Choroid plexus epithelial cell (primary cell): ENCODE data around the gene KRTAP4-11.
A peak's percentile ranks its signal among the peaks of the same experiment; 100 is the strongest.
"Not testable (repeated sequence)": the region's sequence is repeated elsewhere in the genome, so short reads cannot be mapped to it uniquely, and the experiment has no call there.

Experiments used
- DNase-seq: peaks from one replicate; pipeline ENCODE4 v3.0.0-alpha.2; 2010; ENCODE audit warnings: low read depth
- H3K4me3 ChIP-seq: 2 replicates; pipeline ENCODE4 v1.5.1; 2011; ENCODE audit warnings: low read depth, mild to moderate bottlenecking, control low read depth, low read length, moderate library complexity
- TF ChIP-seq, protein P1 (sequence below): conservative IDR thresholded peaks from 2 replicates; pipeline ENCODE4 v1.5.1; 2011; ENCODE audit warnings: low read depth, mild to moderate bottlenecking, control low read depth, inconsistent platforms, low read length, moderate library complexity

KRTAP4-11 gene

DNA sequence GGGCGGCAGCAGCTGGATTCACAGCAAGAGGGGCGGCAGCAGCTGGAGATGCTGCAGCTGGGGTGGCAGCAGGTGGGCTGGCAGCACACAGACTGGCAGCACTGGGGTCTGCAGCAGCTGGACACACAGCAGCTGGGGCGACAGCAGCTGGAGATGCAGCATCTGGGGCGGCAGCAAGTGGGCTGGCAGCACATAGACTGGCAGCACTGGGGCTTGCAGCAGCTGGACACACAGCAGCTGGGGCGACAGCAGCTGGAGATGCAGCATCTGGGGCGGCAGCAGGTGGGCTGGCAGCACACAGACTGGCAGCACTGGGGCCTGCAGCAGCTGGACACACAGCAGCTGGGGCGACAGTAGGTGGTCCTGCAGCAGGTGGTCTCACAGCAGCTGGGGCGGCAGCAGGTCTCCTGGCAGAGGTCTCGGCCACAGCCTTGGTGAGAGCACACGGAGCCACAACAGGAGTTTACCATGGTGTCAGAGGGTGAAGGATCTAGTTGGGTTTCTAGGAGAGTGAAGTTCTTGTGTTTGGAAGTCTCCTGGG is at the start of gene KRTAP4-11:
Gene KRTAP4-11 (minus strand): TSS at position 528 of the 541 bp plus-strand sequence. CDS start 58 bp downstream, at position 470.
- DNase-seq, H3K4me3 ChIP-seq: not testable (repeated sequence)

- DNase-seq, result peak; percentile 17
- TF ChIP-seq, protein P1, sequence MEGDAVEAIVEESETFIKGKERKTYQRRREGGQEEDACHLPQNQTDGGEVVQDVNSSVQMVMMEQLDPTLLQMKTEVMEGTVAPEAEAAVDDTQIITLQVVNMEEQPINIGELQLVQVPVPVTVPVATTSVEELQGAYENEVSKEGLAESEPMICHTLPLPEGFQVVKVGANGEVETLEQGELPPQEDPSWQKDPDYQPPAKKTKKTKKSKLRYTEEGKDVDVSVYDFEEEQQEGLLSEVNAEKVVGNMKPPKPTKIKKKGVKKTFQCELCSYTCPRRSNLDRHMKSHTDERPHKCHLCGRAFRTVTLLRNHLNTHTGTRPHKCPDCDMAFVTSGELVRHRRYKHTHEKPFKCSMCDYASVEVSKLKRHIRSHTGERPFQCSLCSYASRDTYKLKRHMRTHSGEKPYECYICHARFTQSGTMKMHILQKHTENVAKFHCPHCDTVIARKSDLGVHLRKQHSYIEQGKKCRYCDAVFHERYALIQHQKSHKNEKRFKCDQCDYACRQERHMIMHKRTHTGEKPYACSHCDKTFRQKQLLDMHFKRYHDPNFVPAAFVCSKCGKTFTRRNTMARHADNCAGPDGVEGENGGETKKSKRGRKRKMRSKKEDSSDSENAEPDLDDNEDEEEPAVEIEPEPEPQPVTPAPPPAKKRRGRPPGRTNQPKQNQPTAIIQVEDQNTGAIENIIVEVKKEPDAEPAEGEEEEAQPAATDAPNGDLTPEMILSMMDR, result no peak
- H3K4me3 ChIP-seq, result no peak overlapping the region
Measured at GRCh38 chr17:41167561-41167960, 49.4 kb upstream of the KRTAP4-11 start.

GRCh38 chr17:41163828-41164227 is 45.7 kb upstream of the KRTAP4-11 start:
- no peak overlapping the region for H3K4me3 ChIP-seq
- TF ChIP-seq, protein P1, result no peak
- DNase-seq, result no peak

DNA sequence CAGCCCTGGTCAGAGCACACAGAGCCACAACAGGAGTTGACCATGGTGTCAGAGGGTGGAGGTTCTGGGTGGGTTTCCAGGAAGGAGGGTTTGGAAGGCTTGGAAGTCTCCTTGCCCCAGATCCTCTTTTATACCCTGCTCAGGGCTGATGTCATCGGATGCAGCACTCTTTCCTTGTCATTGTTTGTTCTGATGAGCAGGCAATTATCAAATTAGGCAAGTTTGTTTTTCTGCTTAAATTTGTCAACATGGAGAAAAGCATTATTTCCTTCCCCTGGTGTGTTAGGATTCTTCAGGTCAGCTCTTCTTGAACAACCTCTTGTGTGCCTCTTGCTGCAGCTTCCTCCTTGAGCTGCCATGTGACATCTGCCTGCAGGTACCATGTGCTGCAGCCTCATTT is 42.5 kb upstream of the KRTAP4-11 start, which contains the start of gene KRTAP4-4:
Gene KRTAP4-4 (minus strand): TSS at position 101 of the 400 bp plus-strand sequence. CDS start 57 bp downstream, at position 44.
- no peak within 1 kb of the TSS for H3K4me3 ChIP-seq
- DNase-seq, result no peak
- TF ChIP-seq, protein P1, result no peak

DNA sequence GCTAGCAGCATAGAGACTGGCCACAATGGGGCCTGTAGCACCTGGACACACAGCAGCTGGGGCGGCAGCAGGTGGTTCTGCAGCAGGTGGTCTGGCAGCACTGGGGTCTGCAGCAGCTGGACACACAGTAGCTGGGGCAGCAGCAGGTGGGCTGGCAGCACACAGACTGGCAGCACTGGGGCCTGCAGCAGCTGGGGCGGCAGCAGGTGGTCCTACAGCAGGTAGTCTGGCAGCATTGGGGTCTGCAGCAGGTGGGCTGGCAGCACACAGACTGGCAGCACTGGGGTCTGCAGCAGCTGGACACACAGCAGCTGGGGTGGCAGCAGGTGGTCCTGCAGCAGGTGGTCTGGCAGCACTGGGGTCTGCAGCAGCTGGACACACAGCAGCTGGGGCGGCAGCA is 42.0 kb upstream of the KRTAP4-11 start:
- not testable (repeated sequence) for DNase-seq, H3K4me3 ChIP-seq

GRCh38 chr17:41153856-41154255 is 35.7 kb upstream of the KRTAP4-11 start:
- TF ChIP-seq, protein P1, result no peak
- no peak overlapping the region for H3K4me3 ChIP-seq
- no peak for DNase-seq

DNA sequence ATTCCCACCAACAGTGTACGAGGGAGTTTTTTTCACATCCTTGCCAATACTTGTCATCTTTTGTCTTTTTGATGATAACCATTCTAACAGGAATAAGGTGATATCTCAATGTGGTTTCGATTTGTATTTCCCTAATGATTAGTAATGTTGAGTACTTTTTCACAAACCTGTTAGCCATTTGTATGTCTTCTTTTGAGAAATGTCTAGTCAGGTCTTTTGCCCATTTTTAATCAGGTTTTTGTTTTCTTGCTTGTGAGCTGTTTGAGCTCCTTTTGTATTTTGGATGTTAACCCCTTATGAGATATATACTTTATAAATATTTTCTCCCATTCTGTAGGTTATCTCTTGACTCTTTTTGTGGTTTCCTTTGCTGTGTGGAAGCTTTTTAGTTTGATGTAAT is 33.4 kb upstream of the KRTAP4-11 start:
- TF ChIP-seq, protein P1, result no peak
- DNase-seq, result no peak
- H3K4me3 ChIP-seq, result no peak overlapping the region

DNA sequence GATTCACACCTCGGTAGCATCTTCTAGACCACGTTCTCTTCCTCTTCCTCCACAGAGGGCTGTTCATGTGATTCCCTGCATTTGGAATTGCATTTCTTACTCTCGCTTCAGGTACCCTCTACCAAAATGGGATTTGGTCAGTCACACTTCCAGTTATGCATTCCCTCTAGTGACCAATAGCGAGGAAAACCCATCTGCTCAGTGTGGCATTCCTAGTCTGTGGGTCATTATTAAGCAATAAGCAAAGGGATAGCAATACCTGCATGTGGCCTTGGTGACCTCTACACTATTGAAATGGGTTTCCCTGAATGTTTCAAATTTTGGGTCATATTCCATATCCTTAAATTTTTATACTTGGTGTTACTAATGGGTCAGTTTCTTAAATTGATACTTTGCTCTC is 31.9 kb upstream of the KRTAP4-11 start:
- H3K4me3 ChIP-seq, result no peak overlapping the region
- no peak for DNase-seq
- TF ChIP-seq, protein P1, result no peak
